Measurements from ENCODE around the gene HMHB1.
A peak's percentile ranks its signal among the peaks of the same experiment; 100 is the strongest.

DNA sequence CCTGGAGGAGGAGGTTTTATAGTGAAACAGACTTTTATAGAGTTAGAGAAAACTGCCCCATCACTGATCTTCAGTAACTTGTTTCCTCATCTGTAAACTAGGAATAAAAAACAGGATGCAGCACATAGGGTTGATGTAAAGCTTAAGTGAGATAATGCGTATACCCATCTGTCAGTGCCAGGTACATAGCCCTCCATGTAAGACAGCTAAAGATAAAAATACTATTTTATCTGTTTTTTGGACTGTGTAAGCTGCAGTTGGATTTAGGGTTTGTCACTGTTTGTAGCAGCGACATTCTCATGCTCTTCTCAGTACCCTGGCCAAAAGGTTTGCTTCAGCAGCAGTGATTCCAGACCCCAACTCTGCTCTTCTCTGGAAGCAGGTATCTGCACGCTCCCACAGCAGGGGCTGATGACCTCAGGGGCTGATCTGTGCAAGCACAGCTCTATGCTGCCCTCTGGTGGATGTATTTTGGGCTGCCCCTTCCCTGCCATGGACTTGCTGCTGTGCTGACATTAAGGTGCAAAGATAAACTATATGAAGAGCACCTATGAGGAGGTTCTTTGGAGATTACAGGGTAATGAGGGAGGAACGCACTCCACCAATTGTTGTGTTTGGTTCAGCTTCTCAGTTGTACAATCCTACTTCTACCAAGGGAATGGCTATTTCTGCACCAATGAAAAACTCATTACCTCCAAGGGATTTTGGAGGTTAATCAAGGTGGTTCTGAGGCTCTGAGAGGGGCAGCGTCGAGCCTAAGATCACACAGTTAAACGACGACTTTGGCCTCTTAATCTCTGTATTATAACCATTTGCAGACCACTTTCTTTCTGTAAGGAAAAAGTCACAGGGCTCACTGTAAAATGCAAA, 13.1 kb downstream of the HMHB1 start:
- TF ChIP-seq CTCF (IDR thresholded peaks at IDR 0.05; ENCODE audit: insufficient read depth, low read length) = peak; percentile 92
- TF ChIP-seq POLR2AphosphoS5 (IDR thresholded peaks at IDR 0.05; ENCODE audit: low read depth) = no peak
- TF ChIP-seq GABPA (IDR thresholded peaks at IDR 0.05; ENCODE audit: low read depth) = no peak
- no peak for TF ChIP-seq SPI1 (IDR thresholded peaks at IDR 0.05; ENCODE audit: borderline replicate concordance, low read depth)

Measured in HL-60 (cell line).